CD4-positive, alpha-beta T cell treated with Interleukin-10 for 1 hour (primary cell): ENCODE data around the gene NEURL1.
"Not testable (repeated sequence)": the region's sequence is repeated elsewhere in the genome, so short reads cannot be mapped to it uniquely, and the experiment has no call there.

Experiments used
- DNase-seq: peaks from one replicate; pipeline ENCODE4 v3.0.0-alpha.2; 2020

NEURL1 gene

GRCh38 chr10:103465411-103466179, 27.9 kb upstream of the NEURL1 start:
- DNase-seq: no peak

DNA sequence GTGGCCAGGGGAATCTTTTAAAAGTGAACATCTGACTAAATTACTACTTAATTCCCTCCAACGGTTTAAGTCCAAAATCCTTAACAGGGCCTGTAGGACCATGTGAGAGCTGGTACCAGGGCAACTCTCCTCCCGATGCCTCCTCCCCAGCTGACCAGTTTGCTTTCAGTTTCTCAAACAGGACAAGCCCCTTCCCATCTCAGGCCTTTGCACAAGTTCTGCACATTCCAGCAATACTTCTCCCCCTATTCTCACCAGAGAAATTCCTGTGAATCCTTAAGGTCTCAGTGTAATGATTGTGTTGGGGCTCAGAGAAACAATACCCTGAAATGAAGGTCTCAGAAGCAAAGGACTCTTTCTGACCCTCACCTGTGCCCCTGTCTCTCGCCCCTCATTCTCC, 26.8 kb upstream of the NEURL1 start:
- DNase-seq: no peak

GRCh38 chr10:103467406-103467805, 26.1 kb upstream of the NEURL1 start:
- no peak for DNase-seq

- no peak for DNase-seq
Observed at GRCh38 chr10:103469201-103469600, 24.3 kb upstream of the NEURL1 start.

GRCh38 chr10:103470761-103471653, 22.5 kb upstream of the NEURL1 start:
- DNase-seq: peak; percentile 82

DNA sequence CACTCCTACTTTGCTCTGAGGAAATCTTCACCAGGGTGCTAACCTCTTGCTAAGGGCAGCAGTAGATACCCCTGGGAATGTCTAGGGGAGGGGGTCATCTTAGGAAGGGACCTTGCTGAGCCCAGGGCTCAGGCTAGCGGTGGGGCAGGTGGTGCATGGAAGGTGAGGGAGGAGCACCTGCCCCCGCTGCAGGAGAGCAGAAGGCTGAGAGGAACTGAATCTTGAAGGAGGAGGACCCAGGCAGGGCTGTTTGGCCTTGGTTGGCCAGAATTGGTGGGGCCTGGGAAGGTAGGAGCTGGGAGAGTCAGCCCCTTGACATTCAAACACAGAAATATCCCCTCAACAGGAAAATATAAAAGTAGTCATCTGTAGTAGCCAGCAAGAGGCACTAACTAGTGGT, 21.5 kb upstream of the NEURL1 start:
- DNase-seq: no peak

DNA sequence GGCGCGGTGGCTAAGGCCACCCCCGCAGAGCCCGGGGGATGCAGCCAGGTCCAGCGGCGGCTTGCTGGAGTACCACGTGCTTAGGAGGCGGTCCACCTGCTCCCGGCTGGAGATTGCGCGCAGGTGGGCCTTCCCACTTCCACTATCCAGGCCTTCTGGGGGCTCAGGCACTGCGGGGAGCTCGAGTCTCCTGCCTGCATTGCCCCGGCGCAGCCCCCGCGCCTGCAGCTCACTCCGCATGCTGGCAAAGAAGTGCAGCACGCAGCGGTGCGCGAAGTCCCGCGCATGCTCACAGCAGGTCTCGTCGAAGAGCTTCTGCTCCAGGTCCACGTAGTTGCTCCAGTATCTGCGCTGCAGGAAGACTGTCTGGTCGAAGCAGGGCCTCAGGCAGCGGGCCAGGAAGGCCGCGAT, 20.2 kb upstream of the NEURL1 start:
- DNase-seq: no peak

DNA sequence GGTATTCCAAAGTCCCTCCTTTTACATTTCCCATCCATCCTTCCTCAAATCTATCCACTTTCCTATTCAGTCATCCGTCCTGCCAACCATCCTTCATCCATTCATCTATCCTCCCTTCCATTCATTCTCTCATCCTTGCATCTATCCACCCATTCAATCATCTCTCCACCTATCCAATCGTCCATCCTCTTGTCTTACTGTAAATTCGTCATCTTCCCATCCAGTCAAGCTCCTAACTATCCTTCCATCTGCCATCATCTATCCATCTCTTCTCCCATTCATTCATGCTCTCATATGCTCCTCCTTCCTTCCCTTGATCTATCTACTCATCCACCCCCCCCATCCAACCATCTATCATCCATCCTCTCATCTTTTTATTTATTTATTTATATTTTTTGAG, 19.4 kb upstream of the NEURL1 start:
- DNase-seq: no peak

DNA sequence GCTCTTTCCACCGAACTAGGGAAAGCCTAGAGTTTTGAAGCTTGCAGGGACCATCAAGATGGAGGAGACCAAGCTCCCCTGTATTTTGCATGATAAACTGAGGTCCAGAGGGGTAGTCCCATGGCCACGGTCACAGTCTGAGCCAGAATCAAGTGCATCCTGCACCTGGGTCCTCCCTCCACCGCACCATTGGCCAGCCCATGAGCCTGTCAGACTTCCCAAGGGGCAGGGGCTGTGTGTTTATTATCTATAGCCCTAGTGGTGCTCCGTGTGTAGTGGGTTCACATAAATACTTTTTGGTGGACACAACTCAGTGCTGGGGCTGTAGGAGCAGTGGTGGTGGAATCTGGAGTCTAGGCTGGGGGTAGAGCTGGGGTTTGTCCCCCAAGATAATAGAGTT, 18.1 kb upstream of the NEURL1 start:
- no peak for DNase-seq

DNA sequence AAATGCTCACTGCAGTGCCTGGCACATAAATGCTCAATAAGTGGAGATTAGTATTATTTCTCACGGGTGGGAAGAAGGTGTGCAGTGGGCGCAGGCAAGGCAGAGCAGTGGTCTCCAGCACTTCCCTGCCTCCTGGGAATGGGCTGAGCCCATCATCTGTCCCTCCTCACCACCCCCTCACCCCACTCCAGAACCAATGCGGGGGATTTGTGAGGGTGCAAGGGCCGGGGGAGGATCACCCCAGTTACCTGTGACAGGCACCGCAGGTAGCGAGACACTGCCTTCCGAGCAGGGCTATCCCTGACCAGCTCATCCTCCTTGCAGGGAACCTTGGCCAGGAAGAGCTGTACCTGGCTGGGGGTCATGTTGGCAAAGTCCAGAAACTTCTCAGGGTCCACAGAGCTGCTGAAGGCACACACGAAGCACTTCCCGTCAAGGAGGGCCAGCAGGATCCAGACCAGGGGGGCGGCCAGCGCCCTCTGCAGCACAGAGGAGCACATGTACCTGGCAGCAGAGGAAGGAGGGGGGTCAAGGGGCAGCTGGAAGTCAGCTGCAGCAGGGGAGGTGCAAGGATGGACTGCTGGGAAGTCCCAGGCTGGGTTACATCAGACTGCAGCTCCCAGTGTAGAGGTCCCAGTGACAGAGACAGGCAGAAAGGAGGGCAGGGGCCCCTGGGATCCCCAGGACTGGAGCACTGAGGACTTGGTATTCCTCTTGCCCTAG, 17.3 kb upstream of the NEURL1 start:
- peak; percentile 26 for DNase-seq

GRCh38 chr10:103478671-103479070, 14.8 kb upstream of the NEURL1 start:
- no peak for DNase-seq

DNA sequence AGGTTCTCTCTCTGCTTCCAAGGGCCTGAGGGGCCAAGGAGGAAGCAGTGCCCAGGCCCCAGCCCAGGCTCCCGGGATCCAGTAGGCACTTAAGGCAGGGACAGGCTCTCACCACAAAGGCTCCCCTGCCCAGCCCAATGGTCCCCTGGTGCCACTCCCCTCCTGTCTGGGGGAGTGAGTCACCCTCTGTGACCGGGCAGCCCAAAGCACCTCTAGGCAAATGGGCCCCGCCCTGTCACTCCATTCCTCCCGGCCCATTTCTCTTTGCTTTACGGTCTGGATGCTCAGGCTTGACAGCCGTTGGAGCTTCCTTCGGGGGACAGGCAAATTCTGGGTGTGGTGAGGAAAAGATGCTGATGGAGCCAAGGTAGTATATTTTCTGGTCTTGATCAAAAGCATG, 14.4 kb upstream of the NEURL1 start, which contains the start of gene CALHM3:
CALHM3 (minus strand) TSS at position 106 of the 400 bp plus-strand sequence. CDS start 208 bp downstream, outside the sequence.
- no peak for DNase-seq

DNA sequence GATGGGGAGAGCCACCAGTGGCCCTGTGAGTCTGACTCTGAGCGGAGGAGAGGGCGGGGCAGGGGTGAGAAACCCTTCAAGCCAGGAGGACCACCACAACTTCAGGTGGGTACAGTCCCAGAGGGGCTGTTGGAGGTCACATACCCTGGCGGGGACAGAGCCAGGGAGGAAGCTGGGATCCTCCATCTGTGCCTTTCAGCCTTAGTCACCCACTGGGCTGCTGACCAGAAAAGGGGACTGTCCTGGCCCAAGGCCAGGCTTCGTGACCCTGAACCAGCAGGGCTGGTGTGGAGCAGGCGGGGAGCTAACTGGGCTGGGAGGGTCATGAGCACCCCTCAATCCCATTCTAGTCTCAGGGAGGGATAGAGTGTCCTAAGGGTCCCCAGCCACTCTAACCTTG, 13.0 kb upstream of the NEURL1 start:
- no peak for DNase-seq

- peak; percentile 83 for DNase-seq
Observed at GRCh38 chr10:103481974-103482531, 11.5 kb upstream of the NEURL1 start.

DNA sequence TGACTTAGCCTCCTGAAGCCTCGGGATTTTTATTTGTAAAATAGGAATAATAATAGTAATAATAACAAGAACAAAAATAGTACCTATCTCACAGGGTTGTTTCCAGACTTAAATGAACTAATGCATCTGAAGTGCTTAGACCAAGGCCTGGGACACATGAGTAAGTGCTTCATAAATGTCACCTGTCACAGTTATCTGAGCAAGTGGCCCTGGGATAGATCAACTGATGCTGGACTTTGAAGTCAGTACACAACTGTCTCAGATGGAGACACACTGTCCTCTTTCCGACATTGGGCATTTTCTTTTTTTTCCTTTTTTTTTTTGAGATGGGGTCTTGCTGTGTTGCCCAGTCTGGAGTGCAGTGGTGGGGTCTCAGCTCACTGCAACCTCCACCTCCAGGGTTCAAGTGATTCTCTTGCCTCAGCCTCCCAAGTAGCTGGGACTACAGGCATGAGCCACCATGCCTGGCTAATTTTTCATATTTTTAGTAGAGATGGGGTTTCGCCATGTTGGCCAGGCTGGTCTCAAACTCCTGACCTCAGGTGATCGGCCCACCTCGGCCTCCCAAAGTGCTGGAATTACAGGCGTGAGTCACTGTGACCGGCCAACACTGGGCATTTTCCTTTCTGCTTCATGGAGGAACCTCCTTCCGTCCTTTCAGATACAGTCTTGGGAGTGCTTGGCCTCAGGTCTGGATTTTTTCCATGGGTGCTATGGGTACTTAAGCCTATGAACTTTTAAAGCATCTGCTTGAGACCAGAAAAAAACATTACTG, 6.7 kb upstream of the NEURL1 start:
- not testable (repeated sequence) for DNase-seq

GRCh38 chr10:103487410-103487708, 6.1 kb upstream of the NEURL1 start:
- DNase-seq: no peak

GRCh38 chr10:103490986-103491314, 2.6 kb upstream of the NEURL1 start:
- DNase-seq: no peak

DNA sequence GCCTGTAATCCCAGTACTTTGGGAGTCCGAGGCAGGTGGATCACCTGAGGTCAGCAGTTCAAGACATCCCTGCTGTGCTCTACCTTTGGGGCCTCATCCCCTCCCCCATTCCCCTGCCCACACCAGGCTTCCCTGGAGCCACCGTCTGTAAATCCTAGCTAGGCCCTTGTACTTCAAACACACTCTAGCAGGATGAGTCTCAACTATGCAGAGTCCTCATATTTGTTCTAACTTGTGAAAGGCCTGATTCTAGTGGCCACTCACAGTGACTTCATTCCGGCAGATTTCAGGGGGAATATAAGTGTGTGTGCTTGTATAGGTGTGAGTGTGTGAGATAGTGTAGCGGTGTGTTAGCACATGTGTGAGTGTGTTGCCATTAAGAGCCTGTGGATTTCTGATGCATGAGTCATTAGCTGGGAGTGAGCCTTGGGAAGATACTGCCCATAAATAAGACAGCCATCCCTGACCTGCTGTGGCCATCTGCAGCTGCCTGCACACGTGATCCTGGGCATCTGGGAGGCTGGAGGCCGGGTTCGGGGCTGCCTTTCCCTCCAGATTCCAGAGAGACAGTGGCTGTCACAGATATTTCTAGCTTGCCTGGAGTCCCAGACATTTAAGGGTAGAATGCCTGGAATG, 1.7 kb upstream of the NEURL1 start:
- no peak for DNase-seq

DNA sequence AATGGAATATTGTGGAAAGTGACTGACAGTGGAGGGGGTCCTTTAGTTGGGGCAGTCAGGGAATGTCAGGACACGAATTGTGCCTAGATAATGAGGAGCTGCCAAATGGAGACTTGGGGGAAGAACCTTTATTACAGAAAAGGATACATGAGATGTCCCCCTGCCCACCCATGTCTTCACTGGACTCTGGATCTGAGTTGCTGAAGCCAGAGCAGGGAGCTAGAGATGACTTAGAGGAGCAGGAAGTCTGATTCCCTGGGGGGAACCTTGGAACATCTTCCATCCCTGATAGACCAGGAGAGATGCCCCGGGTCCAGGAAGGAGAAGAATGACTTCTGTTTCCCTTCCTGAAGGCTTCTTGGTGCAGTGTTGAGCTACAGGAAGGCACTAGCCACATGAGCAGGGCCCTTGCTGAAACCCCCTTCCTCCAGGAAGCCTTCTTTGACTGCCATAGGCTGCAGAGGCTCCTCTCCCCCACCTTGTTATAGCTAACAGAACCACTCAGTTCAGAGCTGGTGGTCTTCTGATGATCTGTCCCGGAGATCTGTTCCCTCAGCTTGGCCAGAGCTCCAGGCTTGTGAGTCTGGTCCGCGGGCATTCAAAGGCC, 747 bp upstream of the NEURL1 start:
- no peak for DNase-seq

GRCh38 chr10:103493916-103494877, 692 bp downstream of the NEURL1 start:
- peak; percentile 30 for DNase-seq
